Spleen (tissue), 11 donors: ENCODE results near the gene DCDC1. TPM values are rescaled to one million over a fixed set of nuclear protein-coding genes. Genes with fewer than 3 reads are reported as not detected.

ENCODE experiments used
- DNase-seq: peaks from one replicate; pipeline ENCODE4 v3.0.0-alpha.2; 2020
- H3K27ac ChIP-seq, 8 donors: fragments of 200-600 bp; sonication (generic) in 7 of 8; 1 replicate in 4 of 8; 2 replicates in 4 of 8; pipeline versions ENCODE4 v1.5.0 to v1.8.0; 2016 to 2021; ENCODE audit warnings: inconsistent platforms in 4 of 8, mild to moderate bottlenecking in 4 of 8, moderate library complexity in 1 of 8
- H3K27me3 ChIP-seq, 7 donors: fragments of 200-600 bp; sonication (generic) in 6 of 7; replicated peaks in 1 of 7; 1 replicate in 4 of 7; 2 replicates in 3 of 7; pipeline versions ENCODE4 v1.5.0 to v1.8.0; 2016 to 2021; ENCODE audit warnings: inconsistent platforms in 3 of 7, mild to moderate bottlenecking in 1 of 7
- H3K36me3 ChIP-seq, 6 donors: fragments of 200-600 bp; sonication (generic) in 5 of 6; 1 replicate in 4 of 6; 2 replicates in 2 of 6; pipeline versions ENCODE4 v1.5.0 to v1.8.0; 2016 to 2021; ENCODE audit warnings: inconsistent platforms in 2 of 6
- H3K4me1 ChIP-seq, 6 donors: fragments of 200-600 bp; sonication (generic) in 5 of 6; 1 replicate in 3 of 6; 2 replicates in 3 of 6; pipeline versions ENCODE4 v1.5.0 to v1.8.0; 2016 to 2021; ENCODE audit warnings: inconsistent platforms in 3 of 6
- H3K4me3 ChIP-seq, 8 donors: fragments of 200-600 bp; sonication (generic) in 7 of 8; 1 replicate in 4 of 8; 2 replicates in 4 of 8; pipeline versions ENCODE4 v1.5.0 to v1.8.0; 2016 to 2021; ENCODE audit warnings: inconsistent platforms in 4 of 8, mild to moderate bottlenecking in 4 of 8, moderate library complexity in 2 of 8
- H3K9me3 ChIP-seq, 8 donors: fragments of 200-600 bp; sonication (generic) in 7 of 8; 1 replicate in 4 of 8; 2 replicates in 4 of 8; pipeline versions ENCODE4 v1.5.0 to v1.8.0; 2016 to 2021; ENCODE audit warnings: inconsistent platforms in 4 of 8
- POLR2A ChIP-seq, 3 donors: fragments of 450-650 bp; IDR thresholded peaks; one replicate each; pipeline ENCODE4 v1.5.1; 2017; ENCODE audit warnings: antibody characterized with exemption in 3 of 3, mild to moderate bottlenecking in 1 of 3
- POLR2AphosphoS5 ChIP-seq, 3 donors: sonication (generic); formaldehyde crosslinking; IDR thresholded peaks; one replicate each; pipeline ENCODE4 v1.5.1; 2017; ENCODE audit warnings: antibody characterized with exemption in 3 of 3
- WGBS, 5 donors: extraction: QIAGEN DNeasy Blood & Tissue Kit in 3 of 5; methylation state at CpG; one replicate each; pipeline versions ENCODE4 v1.1.5 to v1.1.7; 2013 to 2018; 5-methylcytosine and 5-hydroxymethylcytosine counted together
- intact Hi-C: fragments of 100-400 bp; cut with DNase I; formaldehyde crosslinking; loops from one replicate; pipeline ENCODE4 v1.15.0; 2023; ENCODE audit warnings: low total_unique reads
- polyA plus RNA-seq, 3 donors: library from polyadenylated mRNA; stranded (reverse); fragments of 200-250 nt; gene quantifications; one replicate each; pipeline ENCODE4 v1.2.1, GENCODE V29; 2013
- total RNA-seq, 7 donors: library from RNA; depleted of rRNA in 3 of 7; stranded (reverse); fragments of >200 nt in 3 of 7; fragmentation: NEBNext Ultra II Directional in 4 of 7; extraction: Animal tissue kit (Norgen Biotek cat#: 25700) in 4 of 7; gene quantifications; one replicate each; pipeline versions ENCODE4 v1.1.0 to v1.2.1, GENCODE V29; 2016 to 2021
- TF ChIP-seq, protein P1 (sequence below), 11 experiments: fragments of 200-600 bp in 7 of 11; fragments of 450-650 bp in 4 of 11; sonication (generic) in 4 of 11; IDR thresholded peaks in 8 of 11; conservative IDR thresholded peaks in 3 of 11; 1 replicate in 7 of 11; 2 replicates in 4 of 11; pipeline versions ENCODE4 v1.4.0 to v1.8.0; 2016 to 2021; ENCODE audit warnings: antibody characterized with exemption in 11 of 11, inconsistent platforms in 4 of 11, mild to moderate bottlenecking in 1 of 11
- donor health status: healthy with polysubstance abuse.
- donor health status: DM: no; HTN: no; CAD: no; lungs with moderate emphysema.
- donor health status: DM: no; HTN: no; CAD: no.
- donor health status: Bipolar disorder and iron deficiency.
- donor health status: healthy.
- donor health status: DM: no; HTN: no; CAD: no.
- donor health status: DM: yes; HTN: yes; CAD: no.

DCDC1 gene
- total and polyA plus RNA-seq, 10 donors = 0.03 to 0.88 (median 0.25) TPM; not detected in 6

DNA sequence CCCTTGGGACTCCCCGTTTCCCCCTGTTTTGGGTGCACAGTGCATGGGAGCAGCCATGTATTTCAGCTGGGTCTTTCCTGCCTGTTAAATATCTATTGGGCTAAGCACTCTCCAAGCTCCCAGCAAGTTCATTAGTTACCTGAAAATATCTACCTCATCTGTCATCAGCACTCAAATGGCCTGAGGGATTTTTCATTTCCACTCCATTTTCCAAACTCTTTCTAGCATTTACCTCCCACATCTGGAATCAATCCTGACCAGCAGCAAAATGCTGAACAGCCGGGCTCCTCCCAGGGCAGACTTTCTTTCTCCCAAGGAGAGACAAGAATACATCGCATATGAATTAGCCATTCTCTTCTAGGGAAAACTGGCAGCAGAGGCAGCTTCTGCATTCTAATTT is 509.9 kb downstream of the DCDC1 start:
- intact Hi-C loops = loop anchor here (10.0 kb wide), 1 partner anchor 515 kb away; no protein-coding TSS in a partner anchor
- Histone ChIP-seq H3K27me3 (no peaks in the 10 kb centered on the region), H3K36me3 (no peaks in the 10 kb centered on the region), H3K4me1 (no peaks in the 10 kb centered on the region), H3K9me3 (no peaks in the 10 kb centered on the region), H3K4me3 (no peak overlapping the region), H3K27ac (no peak overlapping the region)
- 73 to 88% (median 83%) methylated on average over 3 of the region's 3 CpGs for WGBS, 5 donors
- DNase-seq = no peak
- TF ChIP-seq POLR2AphosphoS5 (IDR thresholded peaks at IDR 0.05) = no peak
- TF ChIP-seq, protein P1, sequence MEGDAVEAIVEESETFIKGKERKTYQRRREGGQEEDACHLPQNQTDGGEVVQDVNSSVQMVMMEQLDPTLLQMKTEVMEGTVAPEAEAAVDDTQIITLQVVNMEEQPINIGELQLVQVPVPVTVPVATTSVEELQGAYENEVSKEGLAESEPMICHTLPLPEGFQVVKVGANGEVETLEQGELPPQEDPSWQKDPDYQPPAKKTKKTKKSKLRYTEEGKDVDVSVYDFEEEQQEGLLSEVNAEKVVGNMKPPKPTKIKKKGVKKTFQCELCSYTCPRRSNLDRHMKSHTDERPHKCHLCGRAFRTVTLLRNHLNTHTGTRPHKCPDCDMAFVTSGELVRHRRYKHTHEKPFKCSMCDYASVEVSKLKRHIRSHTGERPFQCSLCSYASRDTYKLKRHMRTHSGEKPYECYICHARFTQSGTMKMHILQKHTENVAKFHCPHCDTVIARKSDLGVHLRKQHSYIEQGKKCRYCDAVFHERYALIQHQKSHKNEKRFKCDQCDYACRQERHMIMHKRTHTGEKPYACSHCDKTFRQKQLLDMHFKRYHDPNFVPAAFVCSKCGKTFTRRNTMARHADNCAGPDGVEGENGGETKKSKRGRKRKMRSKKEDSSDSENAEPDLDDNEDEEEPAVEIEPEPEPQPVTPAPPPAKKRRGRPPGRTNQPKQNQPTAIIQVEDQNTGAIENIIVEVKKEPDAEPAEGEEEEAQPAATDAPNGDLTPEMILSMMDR (IDR thresholded peaks at IDR 0.05 in 8 of 11, conservative IDR thresholded peaks at IDR 0.05 in 3 of 11) = no peak
- no peak for TF ChIP-seq POLR2A (IDR thresholded peaks at IDR 0.05)

DNA sequence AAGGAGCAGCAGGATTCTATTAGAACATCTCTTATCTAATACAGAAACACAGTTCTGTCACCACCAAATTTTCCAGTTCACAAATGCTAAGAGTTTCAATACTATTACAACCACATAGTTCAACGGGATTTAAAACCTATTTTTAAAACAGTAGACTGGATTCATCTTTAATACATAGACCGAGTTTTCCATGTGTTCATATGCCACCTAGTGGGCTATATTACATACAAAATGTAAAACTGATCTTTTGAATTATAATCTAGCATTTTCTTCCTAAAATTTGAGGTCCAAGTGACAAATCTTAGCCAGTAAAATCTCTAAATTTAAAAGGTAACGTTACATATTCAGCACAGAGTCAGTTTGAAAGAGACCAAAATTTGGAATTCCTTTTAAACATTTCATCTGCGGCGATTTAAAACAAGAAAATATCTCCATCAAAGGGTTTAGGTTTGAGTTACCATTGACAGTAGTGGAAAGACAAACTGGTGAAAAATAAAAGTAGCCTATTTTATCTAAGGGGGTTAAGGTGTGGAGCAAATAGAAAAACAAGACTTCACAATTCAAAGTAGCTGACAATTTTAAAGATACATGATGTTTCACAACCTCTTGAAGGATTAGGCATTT is 514.0 kb downstream of the DCDC1 start:
- Histone ChIP-seq H3K27ac (no peak overlapping the region), H3K27me3 (no peaks in the 10 kb centered on the region), H3K9me3 (no peaks in the 10 kb centered on the region), H3K36me3 (no peaks in the 10 kb centered on the region), H3K4me3 (no peak overlapping the region), H3K4me1 (no peaks in the 10 kb centered on the region)
- intact Hi-C loops = loop anchor here (10.0 kb wide), 1 partner anchor 511 kb away; no protein-coding TSS in a partner anchor
- 48 to 55% (median 52%) methylated on average over 5 of the region's 5 CpGs for WGBS, 5 donors
- no peak for DNase-seq
- TF ChIP-seq, protein P1 (IDR thresholded peaks at IDR 0.05 in 8 of 11, conservative IDR thresholded peaks at IDR 0.05 in 3 of 11) = peak in 4 of 11 experiments; percentile 15 to 36 (median 29)
- TF ChIP-seq POLR2A (IDR thresholded peaks at IDR 0.05) = no peak
- no peak for TF ChIP-seq POLR2AphosphoS5 (IDR thresholded peaks at IDR 0.05)

DNA sequence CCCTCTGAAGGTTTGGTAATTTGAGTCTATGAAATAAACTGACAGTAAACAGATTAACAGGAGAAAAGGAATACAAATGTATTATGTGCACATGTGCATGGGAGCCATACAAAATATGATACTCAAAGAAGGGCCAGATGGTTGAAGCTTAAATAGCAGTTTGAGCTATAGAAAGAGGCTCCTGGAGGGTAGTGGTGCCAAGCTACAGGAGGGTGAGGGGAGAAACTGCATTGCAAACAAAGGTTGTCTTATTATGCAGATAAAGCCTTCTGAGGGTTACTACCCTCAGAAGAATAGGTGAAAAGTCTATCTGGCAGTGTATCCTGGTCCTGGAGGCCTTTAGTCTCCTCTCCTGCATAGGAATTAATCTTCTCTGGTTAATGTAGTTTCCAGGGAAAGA is 516.1 kb downstream of the DCDC1 start:
- DNase-seq = no peak
- intact Hi-C loops = loop anchor here (10.0 kb wide), 1 partner anchor 509 kb away; no protein-coding TSS in a partner anchor
- H3K27me3 ChIP-seq = no peaks in the 10 kb centered on the region
- H3K36me3 ChIP-seq = no peaks in the 10 kb centered on the region
- no peak overlapping the region for H3K4me3 ChIP-seq
- TF ChIP-seq, protein P1 (IDR thresholded peaks at IDR 0.05 in 8 of 11, conservative IDR thresholded peaks at IDR 0.05 in 3 of 11) = no peak
- no peak for TF ChIP-seq POLR2AphosphoS5 (IDR thresholded peaks at IDR 0.05)
- no peak for TF ChIP-seq POLR2A (IDR thresholded peaks at IDR 0.05)
- H3K9me3 ChIP-seq = peaks cover 0 to under 1% (median 0%) of the 10 kb centered on the region in 8 donors
- H3K4me1 ChIP-seq = no peaks in the 10 kb centered on the region
- H3K27ac ChIP-seq = no peak overlapping the region

DNA sequence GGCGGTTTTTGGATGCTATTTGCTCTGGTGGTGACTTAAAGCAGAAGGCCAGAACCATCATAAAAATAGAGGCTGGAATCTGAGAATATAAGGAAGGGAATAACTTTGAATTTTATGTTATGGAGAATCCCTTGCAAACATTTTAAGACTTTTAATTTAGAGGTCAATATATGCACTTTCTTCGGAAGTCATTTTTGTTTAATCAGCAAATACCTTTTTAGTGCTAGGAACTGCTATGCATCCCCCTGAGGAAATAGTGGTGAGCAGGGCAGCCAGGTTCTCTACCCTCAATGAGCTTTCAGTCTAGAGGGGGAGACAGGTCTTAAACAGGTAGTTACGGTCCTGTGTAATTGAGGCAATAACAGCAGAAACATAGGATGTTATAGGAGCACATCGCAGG is 516.9 kb downstream of the DCDC1 start:
- Histone ChIP-seq H3K27me3 (no peaks in the 10 kb centered on the region), H3K36me3 (no peaks in the 10 kb centered on the region), H3K9me3 (peaks cover 0 to 8% (median 2%) of the 10 kb centered on the region in 8 donors), H3K4me3 (no peak overlapping the region), H3K4me1 (no peaks in the 10 kb centered on the region), H3K27ac (no peak overlapping the region)
- 86 to 90% (median 87%) methylated on average over 4 of the region's 4 CpGs for WGBS, 5 donors
- no peak for DNase-seq
- intact Hi-C loops = loop anchor here (10.0 kb wide), 1 partner anchor 508 kb away; no protein-coding TSS in a partner anchor
- TF ChIP-seq, protein P1 (IDR thresholded peaks at IDR 0.05 in 8 of 11, conservative IDR thresholded peaks at IDR 0.05 in 3 of 11) = no peak
- TF ChIP-seq POLR2A (IDR thresholded peaks at IDR 0.05) = no peak
- no peak for TF ChIP-seq POLR2AphosphoS5 (IDR thresholded peaks at IDR 0.05)
